Activated T-cell treated with anti-CD3 and anti-CD28 coated beads, Interleukin-2, amount 50 U/mL, for 4 hours (primary cell): ENCODE results near the gene ASXL2. TPM values are rescaled to one million over a fixed set of nuclear protein-coding genes. Genes with fewer than 3 reads are reported as not detected.
"Not testable (repeated sequence)": the region's sequence is repeated elsewhere in the genome, so short reads cannot be mapped to it uniquely, and the experiment has no call there.

Experiments used
- ATAC-seq, 2 donors: fragments of 200-7000 bp; cut with Tn5 transposase; one replicate each; pipeline ENCODE4 v1.10.0; 2021
- DNase-seq: peaks from one replicate; pipeline ENCODE4 v3.0.0-alpha.2; 2020
- H3K27me3 Mint-ChIP-seq: one replicate; pipeline ENCODE4 v1.8.0; 2021; ENCODE audit warnings: low read depth, mixed read lengths
- H3K36me3 Mint-ChIP-seq: one replicate; pipeline ENCODE4 v1.8.0; 2022; ENCODE audit warnings: mixed read lengths; ENCODE audit not compliant: insufficient read depth
- H3K4me1 Mint-ChIP-seq: one replicate; pipeline ENCODE4 v1.8.0; 2021; ENCODE audit warnings: low read depth, mixed read lengths
- H3K4me3 Mint-ChIP-seq: one replicate; pipeline ENCODE4 v1.8.0; 2021; ENCODE audit warnings: mild to moderate bottlenecking, moderate library complexity, mixed read lengths
- H3K9me3 Mint-ChIP-seq: one replicate; pipeline ENCODE4 v1.8.0; 2021; ENCODE audit warnings: mixed read lengths
- total RNA-seq, 3 donors: library from RNA; stranded (reverse); gene quantifications; one replicate each; pipeline ENCODE4 v1.2.1, GENCODE V29; 2021

ASXL2 gene
- total RNA-seq: 10 to 100 TPM; 27.2 to 38.5 (median 37.5) TPM

- ATAC-seq (peak; percentile 89 to 92), DNase-seq (peak; percentile 96)
- Mint-ChIP-seq H3K9me3 (no peaks in the 10 kb centered on the region), H3K4me1 (peaks cover 45% of the 10 kb centered on the region), H3K27me3 (no peaks in the 10 kb centered on the region), H3K4me3 (peak within 1 kb of the TSS; percentile 94), H3K36me3 (peaks cover 6% of the 10 kb centered on the region)
Observed at GRCh38 chr2:25878361-25879132, at the start of gene ASXL2. Gene ASXL2, minus strand, starts transcription at chr2:25878487. Its CDS starts 265 bp downstream, at chr2:25878222.

- no peak overlapping the region for H3K4me3 Mint-ChIP-seq
- no peaks in the 10 kb centered on the region for H3K27me3 Mint-ChIP-seq
- H3K36me3 Mint-ChIP-seq: peaks cover 9% of the 10 kb centered on the region
- DNase-seq (no peak), ATAC-seq (peak in 1 of 2 donors; percentile 25)
- H3K4me1 Mint-ChIP-seq: no peaks in the 10 kb centered on the region
- H3K9me3 Mint-ChIP-seq: no peaks in the 10 kb centered on the region
Observed at GRCh38 chr2:25926984-25927756, 48.9 kb upstream of the ASXL2 start.

GRCh38 chr2:25922501-25922900 lies 44.2 kb upstream of the ASXL2 start:
- Mint-ChIP-seq H3K27me3 (no peaks in the 10 kb centered on the region), H3K4me3 (no peak overlapping the region)

GRCh38 chr2:25920786-25921415 lies 42.6 kb upstream of the ASXL2 start:
- peaks cover 9% of the 10 kb centered on the region for H3K4me1 Mint-ChIP-seq
- DNase-seq: no peak

More at GRCh38 chr2:25922501-25922900, 44.2 kb upstream of the ASXL2 start:
- Mint-ChIP-seq H3K36me3 (peaks cover 2% of the 10 kb centered on the region), H3K9me3 (no peaks in the 10 kb centered on the region), H3K4me1 (no peaks in the 10 kb centered on the region)
- DNase-seq (no peak), ATAC-seq (no peak)

GRCh38 chr2:25920336-25920735 lies 42.0 kb upstream of the ASXL2 start:
- Mint-ChIP-seq H3K4me3 (no peak overlapping the region), H3K27me3 (no peaks in the 10 kb centered on the region), H3K36me3 (no peaks in the 10 kb centered on the region), H3K4me1 (peaks cover 11% of the 10 kb centered on the region), H3K9me3 (no peaks in the 10 kb centered on the region)
- ATAC-seq: no peak
- DNase-seq: no peak

More at GRCh38 chr2:25920786-25921415, 42.6 kb upstream of the ASXL2 start:
- H3K4me3 Mint-ChIP-seq: no peak overlapping the region
- no peak for ATAC-seq
- H3K27me3 Mint-ChIP-seq: no peaks in the 10 kb centered on the region
- no peaks in the 10 kb centered on the region for H3K9me3 Mint-ChIP-seq
- H3K36me3 Mint-ChIP-seq: no peaks in the 10 kb centered on the region

- H3K36me3 Mint-ChIP-seq: no peaks in the 10 kb centered on the region
- no peaks in the 10 kb centered on the region for H3K9me3 Mint-ChIP-seq
- no peaks in the 10 kb centered on the region for H3K27me3 Mint-ChIP-seq
- peaks cover 13% of the 10 kb centered on the region for H3K4me1 Mint-ChIP-seq
- DNase-seq (no peak), ATAC-seq (no peak)
- no peak overlapping the region for H3K4me3 Mint-ChIP-seq
Observed at GRCh38 chr2:25917832-25918231, 39.5 kb upstream of the ASXL2 start.

- ATAC-seq, H3K36me3 Mint-ChIP-seq, DNase-seq, H3K27me3 Mint-ChIP-seq, H3K9me3 Mint-ChIP-seq, H3K4me3 Mint-ChIP-seq: not testable (repeated sequence)
- H3K4me1 Mint-ChIP-seq: peaks cover 13% of the 10 kb centered on the region
Observed at GRCh38 chr2:25917411-25917810, 39.1 kb upstream of the ASXL2 start.

- Mint-ChIP-seq H3K4me1 (peaks cover 13% of the 10 kb centered on the region), H3K4me3 (peak overlapping the region; percentile 76)
- H3K36me3 Mint-ChIP-seq, H3K9me3 Mint-ChIP-seq, H3K27me3 Mint-ChIP-seq: not testable (repeated sequence)
- ATAC-seq (peak in 1 of 2 donors; percentile 38), DNase-seq (peak; percentile 18)
Observed at GRCh38 chr2:25915944-25916772, 37.9 kb upstream of the ASXL2 start.

GRCh38 chr2:25915411-25915810 lies 37.1 kb upstream of the ASXL2 start:
- not testable (repeated sequence) for ATAC-seq, H3K36me3 Mint-ChIP-seq, H3K4me3 Mint-ChIP-seq, DNase-seq, H3K9me3 Mint-ChIP-seq, H3K27me3 Mint-ChIP-seq
- H3K4me1 Mint-ChIP-seq: peaks cover 13% of the 10 kb centered on the region

GRCh38 chr2:25913696-25913973 lies 35.3 kb upstream of the ASXL2 start:
- H3K4me3 Mint-ChIP-seq, H3K36me3 Mint-ChIP-seq, DNase-seq, H3K27me3 Mint-ChIP-seq, ATAC-seq, H3K9me3 Mint-ChIP-seq: not testable (repeated sequence)
- H3K4me1 Mint-ChIP-seq: peaks cover 13% of the 10 kb centered on the region

- no peaks in the 10 kb centered on the region for H3K9me3 Mint-ChIP-seq
- no peaks in the 10 kb centered on the region for H3K36me3 Mint-ChIP-seq
- H3K27me3 Mint-ChIP-seq: no peaks in the 10 kb centered on the region
- DNase-seq: no peak
- no peak overlapping the region for H3K4me3 Mint-ChIP-seq
- ATAC-seq: no peak
- H3K4me1 Mint-ChIP-seq: peaks cover 13% of the 10 kb centered on the region
Observed at GRCh38 chr2:25912851-25913695, 34.8 kb upstream of the ASXL2 start.

- H3K4me3 Mint-ChIP-seq, DNase-seq, H3K9me3 Mint-ChIP-seq, H3K4me1 Mint-ChIP-seq, H3K27me3 Mint-ChIP-seq, H3K36me3 Mint-ChIP-seq, ATAC-seq: not testable (repeated sequence)
Observed at GRCh38 chr2:25909574-25909973, 31.3 kb upstream of the ASXL2 start.

- no peak for ATAC-seq
- no peak for DNase-seq
- H3K4me1 Mint-ChIP-seq: no peaks in the 10 kb centered on the region
- H3K9me3 Mint-ChIP-seq: no peaks in the 10 kb centered on the region
- H3K27me3 Mint-ChIP-seq: no peaks in the 10 kb centered on the region
- H3K36me3 Mint-ChIP-seq: no peaks in the 10 kb centered on the region
- H3K4me3 Mint-ChIP-seq: no peak overlapping the region
Observed at GRCh38 chr2:25905126-25905525, 26.8 kb upstream of the ASXL2 start.
